K562 (cell line): ENCODE data around the gene PPP1R1C. TPM values are rescaled to one million over a fixed set of nuclear protein-coding genes. Genes with fewer than 3 reads are reported as not detected.

Experiments used
- CHD7 ChIP-seq: fragments of 200-600 bp; sonication (generic); IDR thresholded peaks from one replicate; pipeline ENCODE4 v1.6.1; 2012; ENCODE audit warnings: mild to moderate bottlenecking, low read depth, low read length, inconsistent platforms
- HNRNPK ChIP-seq: fragments of 200-400 bp; formaldehyde crosslinking; IDR thresholded peaks from one replicate; pipeline ENCODE4 v1.6.1; 2018; ENCODE audit warnings: mild to moderate bottlenecking, low read depth, low read length; ENCODE audit not compliant: poor library complexity, severe bottlenecking
- ZNF830 ChIP-seq: fragments of 250-450 bp; sonication (Bioruptor Pico); IDR thresholded peaks from 2 replicates; pipeline ENCODE4 v1.5.0; 2021; ENCODE audit warnings: mild to moderate bottlenecking
- polyA plus RNA-seq, 8 experiments: library from polyadenylated mRNA; depleted of rRNA in 4 of 8; stranded (reverse) in 5 of 8; unstranded in 3 of 8; fragments of >200 nt; fragmentation: Nextera tagmentation in 2 of 8; fragmentation: Illumina TruSeq in 1 of 8; extraction: Ambion mirVana in 2 of 8; extraction: Trizol in 1 of 8; gene quantifications; 2 replicates each; pipeline versions ENCODE4 v1.2.1 to v1.2.3, GENCODE V29; 2011 to 2014; ENCODE audit warnings: inconsistent platforms in 1 of 8, missing spikeins in 1 of 8
- total RNA-seq, 7 experiments: library from RNA; depleted of rRNA in 6 of 7; stranded (reverse); fragments of >200 nt in 6 of 7; fragmentation: Illumina TruSeq in 2 of 7; extraction: Trizol in 2 of 7; gene quantifications; 2 replicates each; pipeline versions ENCODE4 v1.2.1 to v1.2.3, GENCODE V29; 2011 to 2021; ENCODE audit warnings: low replicate concordance in 1 of 7

The PPP1R1C gene
- total and polyA plus RNA-seq, 9 of the 15 experiments (the other 6 are each of a cell fraction or from before 2014, with no cell fraction given) = 0.09 to 0.64 (median 0.40) TPM; not detected in 2

GRCh38 chr2:181937473-181937872 is 48.2 kb upstream of the PPP1R1C start (continued):
- TF ChIP-seq CHD7 = no peak
- TF ChIP-seq HNRNPK = no peak
- no peak for TF ChIP-seq ZNF830
